HUDEP-2 (cell line): Measurements from ENCODE around the gene RPEL1.

ENCODE experiments used
- DNase-seq, 76 experiments: peaks; one replicate each; lab custom pipeline; 2025; ENCODE audit not compliant: unreplicated experiment in 76 of 76; lab: John Stamatoyannopoulos, UW

RPEL1 gene

GRCh38 chr10:103277713-103278536 lies 32.2 kb downstream of the RPEL1 start:
- DNase-seq = no peak

GRCh38 chr10:103278537-103278823 lies 32.8 kb downstream of the RPEL1 start:
- DNase-seq = no peak

GRCh38 chr10:103278862-103279298 lies 33.2 kb downstream of the RPEL1 start:
- peak in 27 of 76 experiments; percentile 1 to 48 (median 19) for DNase-seq

GRCh38 chr10:103280031-103280430 lies 34.3 kb downstream of the RPEL1 start:
- DNase-seq = no peak

DNA sequence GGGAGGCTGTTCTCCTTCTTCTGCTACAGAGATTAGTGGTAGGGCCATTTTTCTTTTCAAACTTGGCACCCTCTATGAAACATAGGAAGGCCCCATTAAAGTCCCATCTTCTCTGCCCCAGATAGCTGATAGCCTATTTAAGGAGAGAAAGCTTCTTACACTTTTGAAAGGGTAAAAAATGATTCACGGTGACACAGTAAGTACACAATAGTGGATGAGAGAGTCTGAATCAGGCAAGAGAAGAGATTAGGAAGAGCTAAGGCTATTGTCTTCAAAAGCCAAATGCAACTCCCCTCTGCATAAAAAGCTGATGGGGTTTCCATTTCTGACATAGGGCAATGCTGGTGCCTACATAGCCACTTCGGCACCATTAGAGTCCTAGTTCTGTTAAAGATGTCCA lies 34.8 kb downstream of the RPEL1 start:
- no peak for DNase-seq

- DNase-seq = no peak
Measured at GRCh38 chr10:103281753-103282152, 36.1 kb downstream of the RPEL1 start.

- DNase-seq = no peak
Measured at GRCh38 chr10:103282961-103283360, 37.3 kb downstream of the RPEL1 start.

GRCh38 chr10:103284170-103284569 lies 38.5 kb downstream of the RPEL1 start:
- DNase-seq = no peak

GRCh38 chr10:103287992-103288391 lies 42.3 kb downstream of the RPEL1 start:
- DNase-seq = no peak

DNA sequence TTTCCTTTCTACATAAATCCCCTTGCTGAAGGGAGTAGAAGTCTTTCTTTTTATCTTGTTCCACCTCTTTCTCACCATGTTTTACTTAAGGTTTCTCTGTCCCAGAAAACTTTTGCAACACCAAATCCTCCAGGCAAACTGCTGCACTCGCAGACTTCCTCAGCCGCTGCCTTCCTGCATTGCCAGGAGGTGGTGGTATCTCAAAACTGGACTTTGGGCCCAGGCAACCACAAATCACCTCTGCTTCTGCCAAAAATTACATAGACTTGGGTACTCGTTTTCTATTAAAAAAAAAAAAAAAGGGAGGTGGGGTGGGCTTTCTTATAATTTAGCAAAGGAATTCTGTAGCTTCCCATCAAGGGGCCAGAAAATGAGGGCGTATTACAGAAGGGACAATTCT lies 45.9 kb downstream of the RPEL1 start:
- no peak for DNase-seq

- no peak for DNase-seq
Measured at GRCh38 chr10:103295374-103296015, 49.8 kb downstream of the RPEL1 start.
